ENCODE measurements around the gene FBXO41. TPM values are rescaled to one million over a fixed set of nuclear protein-coding genes. Genes with fewer than 3 reads are reported as not detected.

FBXO41 gene
- total RNA-seq, 1 experiment from 2014 or later, result 6.5 TPM

- Histone ChIP-seq H3K4me3 (ENCODE audit: low read depth in 2 of 2, low read length in 2 of 2) (peak overlapping the region; percentile 43 to 52), H3K9me3 (ENCODE audit: control insufficient read depth, insufficient read depth, low read depth, low read length) (no peaks in the 10 kb centered on the region), H3K36me3 (ENCODE audit: control insufficient read depth, insufficient read depth, low read length) (no peaks in the 10 kb centered on the region; the same call in 1 of the 2 replicates), H3K27ac (ENCODE audit: low read length) (no peak overlapping the region), H3K27me3 (ENCODE audit: control insufficient read depth, insufficient read depth, low read length) (no peaks in the 10 kb centered on the region), H3K4me1 (ENCODE audit: control insufficient read depth, insufficient read depth, low read length) (peaks cover 4% of the 10 kb centered on the region; the same call in 1 of the 2 replicates)
- TF ChIP-seq CTCF (IDR thresholded peaks at IDR 0.05), result peak; percentile 58
- TF ChIP-seq TCF7L2 (IDR thresholded peaks at IDR 0.05; ENCODE audit: low read depth, low read length), result no peak
- ChIA-PET POLR2A (no interaction called here), CTCF (no interaction called here)
- intact Hi-C loops (cut with micrococcal nuclease; ENCODE audit: unreplicated experiment), result no loop called here
- in situ Hi-C loops (cut with HindIII; ENCODE audit: low pct_unique_long_range_greater_than_20kb, low sequenced_read_pairs), result no loop called here
- BruUV-seq (replicated peaks), result no TSS peak
- DNase-seq (ENCODE audit: low read depth, low spot score), result no peak
- ATAC-seq, result peak; percentile 83
These were observed 15.2 kb downstream of the FBXO41 start for GRCh38 chr2:73268830-73269685.

GRCh38 chr2:73268366-73268829, 15.9 kb downstream of the FBXO41 start:
- TF ChIP-seq POLR2AphosphoS5 (IDR thresholded peaks at IDR 0.05; ENCODE audit: low read depth, low read length) (no peak), CTCF (IDR thresholded peaks at IDR 0.05) (no peak), REST (IDR thresholded peaks at IDR 0.05; ENCODE audit: insufficient read depth in 1 of 2, low read depth in 2 of 2, low read length in 1 of 2) (no peak), SIN3A (IDR thresholded peaks at IDR 0.05; ENCODE audit: borderline replicate concordance, insufficient read depth, low read depth, low read length) (no peak), TCF7L2 (IDR thresholded peaks at IDR 0.05; ENCODE audit: low read depth, low read length) (no peak)

More at GRCh38 chr2:73268366-73268829, 15.9 kb downstream of the FBXO41 start:
- DNase-seq (ENCODE audit: low read depth, low spot score) (no peak), ATAC-seq (no peak)
- Histone ChIP-seq H3K9me3 (ENCODE audit: control insufficient read depth, insufficient read depth, low read depth, low read length) (no peaks in the 10 kb centered on the region), H3K4me1 (ENCODE audit: control insufficient read depth, insufficient read depth, low read length) (peaks cover 4% of the 10 kb centered on the region; the same call in 1 of the 2 replicates), H3K4me3 (ENCODE audit: low read depth in 2 of 2, low read length in 2 of 2) (peak overlapping the region; percentile 43 to 52), H3K27ac (ENCODE audit: low read length) (no peak overlapping the region), H3K36me3 (ENCODE audit: control insufficient read depth, insufficient read depth, low read length) (no peaks in the 10 kb centered on the region; the same call in 1 of the 2 replicates), H3K27me3 (ENCODE audit: control insufficient read depth, insufficient read depth, low read length) (no peaks in the 10 kb centered on the region)
- intact Hi-C loops (cut with micrococcal nuclease; ENCODE audit: unreplicated experiment) (no loop called here), in situ Hi-C loops (cut with HindIII; ENCODE audit: low pct_unique_long_range_greater_than_20kb, low sequenced_read_pairs) (no loop called here)
- CTCF ChIA-PET, result no interaction called here
- BruUV-seq (replicated peaks), result no TSS peak
- POLR2A ChIA-PET, result no interaction called here
